ENCODE data around the gene ZPLD1.

DNA sequence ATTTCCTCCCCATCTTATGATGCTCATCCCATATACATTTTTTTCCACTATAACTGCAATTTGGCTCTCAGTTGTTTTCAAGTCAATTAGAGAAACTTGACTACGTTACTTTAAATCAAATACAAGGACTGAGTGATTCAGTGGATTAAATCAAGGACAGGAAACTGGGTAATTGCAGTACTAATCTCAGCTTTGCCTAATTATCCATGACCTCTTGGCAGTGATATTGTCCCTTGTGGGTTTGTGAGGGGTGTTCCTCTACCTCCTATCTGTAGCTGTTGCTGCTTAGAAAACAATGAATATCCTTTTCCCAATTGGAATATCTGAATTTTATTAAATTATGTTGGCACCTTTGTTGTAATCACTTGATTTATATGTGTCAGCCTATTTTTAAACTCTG lies 79.4 kb downstream of the ZPLD1 start:
- TF ChIP-seq CTCF (conservative IDR thresholded peaks at IDR 0.05; ENCODE audit: low read depth, low read length) (no peak), EZH2 (IDR thresholded peaks at IDR 0.05; ENCODE audit: low read length, unreplicated experiment) (no peak)
